ENCODE results near the gene CDC27.

DNA sequence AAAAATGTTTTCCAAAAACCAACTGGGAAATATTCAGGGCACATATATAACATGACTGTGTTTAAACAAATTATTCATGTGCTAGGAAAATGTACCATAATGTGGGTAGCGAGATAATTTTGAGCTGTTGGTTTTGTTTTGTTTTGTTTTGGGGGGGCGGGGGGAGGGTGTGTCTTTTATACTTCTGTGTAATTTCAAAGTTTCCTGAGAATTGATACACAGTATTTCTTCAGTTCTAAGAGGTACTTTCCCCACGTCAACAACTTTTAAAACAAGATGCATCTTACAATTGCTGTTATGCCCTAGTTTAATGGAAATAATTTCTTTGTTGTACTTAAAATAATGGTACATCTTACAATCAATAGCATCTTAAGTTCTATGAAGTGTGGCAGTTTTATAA lies 110.3 kb downstream of the CDC27 start:
- TF ChIP-seq, protein P1, sequence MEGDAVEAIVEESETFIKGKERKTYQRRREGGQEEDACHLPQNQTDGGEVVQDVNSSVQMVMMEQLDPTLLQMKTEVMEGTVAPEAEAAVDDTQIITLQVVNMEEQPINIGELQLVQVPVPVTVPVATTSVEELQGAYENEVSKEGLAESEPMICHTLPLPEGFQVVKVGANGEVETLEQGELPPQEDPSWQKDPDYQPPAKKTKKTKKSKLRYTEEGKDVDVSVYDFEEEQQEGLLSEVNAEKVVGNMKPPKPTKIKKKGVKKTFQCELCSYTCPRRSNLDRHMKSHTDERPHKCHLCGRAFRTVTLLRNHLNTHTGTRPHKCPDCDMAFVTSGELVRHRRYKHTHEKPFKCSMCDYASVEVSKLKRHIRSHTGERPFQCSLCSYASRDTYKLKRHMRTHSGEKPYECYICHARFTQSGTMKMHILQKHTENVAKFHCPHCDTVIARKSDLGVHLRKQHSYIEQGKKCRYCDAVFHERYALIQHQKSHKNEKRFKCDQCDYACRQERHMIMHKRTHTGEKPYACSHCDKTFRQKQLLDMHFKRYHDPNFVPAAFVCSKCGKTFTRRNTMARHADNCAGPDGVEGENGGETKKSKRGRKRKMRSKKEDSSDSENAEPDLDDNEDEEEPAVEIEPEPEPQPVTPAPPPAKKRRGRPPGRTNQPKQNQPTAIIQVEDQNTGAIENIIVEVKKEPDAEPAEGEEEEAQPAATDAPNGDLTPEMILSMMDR (IDR thresholded peaks at IDR 0.05): no peak
- TF ChIP-seq EP300 (IDR thresholded peaks at IDR 0.05): no peak
